NCI-H345 treated with DMSO at 0.1 percent for 48 hours (cell line): ENCODE results near the gene C2CD4A.

Source experiments
- DNase-seq: peaks from one replicate; lab custom pipeline; 2025; ENCODE audit not compliant: unreplicated experiment; lab: John Stamatoyannopoulos, UW

Gene C2CD4A

DNA sequence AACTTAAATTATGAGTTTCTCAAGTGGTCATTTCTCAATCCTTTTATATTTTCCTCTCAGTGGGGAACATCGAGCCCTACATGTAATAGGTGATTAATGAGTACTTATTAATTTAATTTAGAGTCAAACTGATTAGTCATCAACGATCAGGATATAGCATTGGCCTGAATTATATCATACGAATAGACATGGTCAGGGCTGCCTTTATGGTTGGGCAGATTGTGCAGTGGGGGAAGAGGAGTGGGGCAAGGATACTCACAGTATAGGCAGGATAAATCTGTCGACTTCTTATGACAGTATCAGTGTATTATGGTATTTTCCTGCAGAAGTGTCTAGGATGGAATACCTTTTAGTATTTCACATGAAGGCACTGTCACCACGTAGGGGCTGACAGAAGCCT lies 27.0 kb downstream of the C2CD4A start:
- DNase-seq = no peak

DNA sequence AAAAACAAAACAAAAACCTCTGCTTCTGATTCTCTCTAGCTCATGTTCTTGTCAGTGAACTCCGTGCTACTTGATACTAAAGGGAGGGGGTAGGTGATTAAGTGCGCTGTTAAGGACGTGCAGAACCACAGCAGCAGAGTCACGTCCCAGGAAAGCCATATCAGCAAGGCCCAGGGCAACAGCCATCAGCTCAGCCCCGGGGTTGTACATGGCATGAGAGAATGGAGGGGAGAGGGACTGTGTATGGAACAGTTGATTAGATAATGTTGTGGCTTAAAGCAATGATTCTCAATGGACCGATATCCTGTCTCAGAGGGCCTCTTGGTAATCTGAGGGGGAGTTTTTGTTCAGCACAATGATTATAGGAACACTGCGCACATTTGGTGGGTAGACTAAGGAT lies 27.6 kb downstream of the C2CD4A start:
- DNase-seq = no peak

DNA sequence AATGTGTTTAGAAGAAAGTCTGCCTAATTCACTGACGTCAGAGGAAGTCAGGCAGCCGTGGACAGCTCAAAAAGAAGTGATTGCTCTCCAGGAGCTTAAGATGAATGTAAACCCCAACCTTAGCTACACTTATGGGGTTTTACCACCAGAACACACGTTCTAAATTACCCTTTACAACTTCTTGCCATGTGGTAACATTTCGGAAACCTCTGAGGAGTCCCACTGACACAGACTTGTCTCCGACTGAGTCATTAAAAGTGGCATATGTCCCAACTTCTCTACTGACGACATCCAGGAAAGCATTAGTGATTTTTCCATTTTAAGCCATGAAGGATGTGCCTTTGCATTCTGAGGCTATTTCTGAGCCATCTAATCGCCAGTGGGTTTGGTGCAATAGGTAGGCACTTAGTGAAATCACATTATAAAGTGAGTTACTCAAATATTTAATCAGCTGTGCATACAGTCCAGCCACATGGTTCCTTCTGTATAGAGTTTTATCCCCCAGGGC lies 32.4 kb downstream of the C2CD4A start:
- DNase-seq = peak; percentile 4

DNA sequence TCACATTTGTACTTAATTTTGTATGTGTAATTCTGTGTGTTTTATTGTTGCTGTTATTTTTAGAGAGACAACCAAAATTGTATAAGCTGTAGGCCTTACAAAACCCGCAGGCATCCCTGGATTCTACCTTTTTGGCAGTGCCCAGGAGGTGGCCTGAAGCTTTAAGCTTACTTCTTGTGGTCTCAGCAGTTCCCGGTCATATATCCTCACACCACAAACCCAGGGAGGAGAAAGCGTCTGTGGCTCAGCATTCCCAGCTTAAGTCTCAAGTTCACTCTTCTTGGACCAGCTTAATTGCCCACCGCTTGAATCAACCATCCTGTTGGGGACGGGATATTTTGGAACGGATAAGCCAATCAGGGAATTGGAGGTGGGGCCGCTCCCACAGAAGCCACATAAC lies 36.7 kb downstream of the C2CD4A start:
- no peak for DNase-seq

DNA sequence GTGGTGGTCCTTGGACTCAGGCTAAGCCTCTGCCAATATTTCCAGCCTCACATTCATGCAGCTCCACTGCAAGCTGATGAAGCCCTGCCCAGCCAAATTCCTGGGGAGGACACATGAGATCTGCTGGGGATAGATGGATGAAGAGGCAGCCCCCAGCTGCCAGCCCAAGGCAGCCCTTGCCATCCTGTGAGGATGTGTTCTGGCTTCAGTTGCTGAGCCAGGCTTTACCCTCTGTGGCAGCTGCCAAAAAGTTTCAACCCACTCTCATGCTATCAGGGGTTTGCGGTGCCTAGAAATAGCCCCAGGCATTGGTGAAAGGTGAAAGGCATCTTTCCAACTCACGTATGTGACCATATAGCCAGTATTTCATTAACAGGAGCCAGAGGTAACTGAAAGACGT lies 37.6 kb downstream of the C2CD4A start:
- no peak for DNase-seq

DNA sequence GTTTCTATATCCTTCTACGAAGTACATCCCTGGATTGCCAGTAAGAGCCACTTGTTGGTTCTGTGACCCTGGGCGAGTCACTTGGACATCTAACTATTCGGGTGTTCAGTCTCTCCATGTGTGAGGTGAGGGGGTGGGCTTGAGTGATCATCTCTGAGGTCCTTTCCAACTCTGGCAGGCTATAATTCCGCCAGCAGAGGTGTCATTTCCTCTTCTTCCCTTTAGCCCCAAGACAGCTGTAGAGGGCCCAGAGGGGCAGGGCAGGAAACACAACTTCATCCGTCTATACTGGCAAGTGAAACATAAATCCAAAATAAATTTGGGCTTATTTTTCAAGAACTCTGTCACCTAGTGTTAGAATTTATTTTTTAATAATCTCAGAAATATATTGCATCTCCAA lies 38.1 kb downstream of the C2CD4A start:
- DNase-seq = no peak

DNA sequence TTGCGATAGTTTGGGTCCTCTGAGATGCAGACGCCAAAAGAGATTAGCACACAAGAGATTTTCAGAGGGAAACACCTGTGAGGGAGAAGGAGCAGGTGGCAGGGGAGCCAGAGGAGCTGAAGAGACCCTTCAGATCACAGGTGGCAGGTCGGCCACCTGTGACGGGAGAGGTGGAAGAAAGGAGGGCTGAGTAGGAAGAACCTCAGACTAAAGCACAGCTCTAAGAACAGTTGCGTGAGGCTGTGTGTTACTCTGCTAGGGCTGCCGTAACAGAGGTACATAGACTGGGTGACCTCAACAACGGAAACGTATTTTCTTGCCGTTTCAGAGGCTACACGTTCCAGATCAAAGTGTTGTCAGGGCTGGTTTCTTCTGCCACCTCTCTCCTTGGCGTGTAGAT lies 38.5 kb downstream of the C2CD4A start:
- no peak for DNase-seq

DNA sequence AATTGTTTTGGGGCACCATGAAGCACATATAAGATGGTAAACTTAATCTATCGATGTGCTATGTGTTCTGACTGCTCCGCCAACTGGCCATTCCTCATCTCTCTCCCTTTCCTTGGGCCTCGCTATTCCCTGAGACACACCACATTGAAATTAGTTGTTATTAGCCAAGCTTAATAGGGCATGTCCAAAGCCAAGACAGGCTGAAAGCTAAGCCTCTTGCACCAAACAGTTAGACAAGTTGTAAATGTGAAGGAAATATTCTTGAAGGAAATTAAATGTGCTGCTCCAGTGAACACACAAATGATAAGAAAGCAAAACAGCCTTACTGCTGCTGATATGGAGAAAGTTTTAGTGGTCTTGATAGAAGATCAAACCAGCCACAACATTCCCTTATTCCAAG lies 39.3 kb downstream of the C2CD4A start:
- DNase-seq = no peak

DNA sequence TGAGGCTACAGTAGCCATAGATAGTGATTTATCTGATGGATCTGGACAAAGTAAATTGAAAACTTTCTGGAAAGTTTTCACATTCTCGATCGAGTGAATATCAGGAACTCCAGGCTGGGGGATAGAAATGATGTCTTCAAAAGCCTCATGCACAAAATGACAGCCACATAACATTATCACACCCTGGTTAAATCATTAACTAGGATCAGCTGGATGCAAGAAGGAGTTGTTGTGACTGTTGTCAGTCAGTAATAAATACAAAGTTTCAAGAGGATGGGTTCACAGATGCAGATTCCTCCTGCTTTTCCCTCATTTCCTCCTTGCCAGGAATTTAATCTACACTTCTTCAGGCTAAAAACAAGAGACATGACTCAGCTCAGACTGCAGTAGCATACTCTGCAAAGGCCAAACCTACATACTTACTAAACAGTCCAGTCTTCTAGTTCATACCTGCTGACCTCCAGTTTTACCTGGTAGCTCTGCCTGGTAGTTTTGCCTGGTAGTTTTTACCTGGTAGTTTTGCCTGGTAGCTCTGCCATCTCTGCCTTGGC lies 40.9 kb downstream of the C2CD4A start:
- no peak for DNase-seq

DNA sequence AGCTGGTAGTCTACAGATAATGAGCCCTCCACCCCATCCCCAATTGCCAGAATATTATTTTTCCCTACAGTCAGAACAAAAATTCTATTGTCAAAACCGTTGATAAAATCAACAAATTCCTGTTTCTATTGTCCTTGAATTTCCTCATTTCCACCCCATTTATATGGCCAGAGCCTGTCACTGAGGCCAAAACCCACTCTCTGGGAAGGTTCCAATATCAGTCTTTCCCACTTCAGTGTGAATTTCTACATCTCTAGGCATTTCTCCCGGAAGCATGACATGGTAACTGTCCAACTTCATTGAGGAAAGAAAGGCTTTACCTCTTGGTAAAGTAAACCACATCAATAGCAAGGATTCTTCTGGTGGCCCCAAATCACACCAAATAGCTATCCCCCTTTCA lies 41.6 kb downstream of the C2CD4A start:
- no peak for DNase-seq

DNA sequence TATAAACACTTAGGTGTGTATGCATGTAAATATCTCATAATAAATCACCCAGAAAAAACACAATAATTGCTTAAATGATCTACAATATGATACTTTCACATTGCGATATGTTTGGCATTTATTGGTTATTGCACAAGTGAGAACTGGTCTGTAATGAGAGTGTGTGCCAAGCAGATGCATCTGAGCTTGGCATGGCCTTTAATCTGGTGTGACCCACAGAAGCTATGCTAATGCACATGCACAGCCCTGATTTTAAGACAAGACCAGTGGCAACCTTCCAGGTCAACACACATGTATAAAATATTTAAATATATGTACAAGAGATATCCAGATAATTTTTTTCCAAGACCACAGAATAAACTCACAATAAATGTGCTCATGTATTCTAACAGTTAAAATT lies 42.7 kb downstream of the C2CD4A start:
- DNase-seq = no peak

DNA sequence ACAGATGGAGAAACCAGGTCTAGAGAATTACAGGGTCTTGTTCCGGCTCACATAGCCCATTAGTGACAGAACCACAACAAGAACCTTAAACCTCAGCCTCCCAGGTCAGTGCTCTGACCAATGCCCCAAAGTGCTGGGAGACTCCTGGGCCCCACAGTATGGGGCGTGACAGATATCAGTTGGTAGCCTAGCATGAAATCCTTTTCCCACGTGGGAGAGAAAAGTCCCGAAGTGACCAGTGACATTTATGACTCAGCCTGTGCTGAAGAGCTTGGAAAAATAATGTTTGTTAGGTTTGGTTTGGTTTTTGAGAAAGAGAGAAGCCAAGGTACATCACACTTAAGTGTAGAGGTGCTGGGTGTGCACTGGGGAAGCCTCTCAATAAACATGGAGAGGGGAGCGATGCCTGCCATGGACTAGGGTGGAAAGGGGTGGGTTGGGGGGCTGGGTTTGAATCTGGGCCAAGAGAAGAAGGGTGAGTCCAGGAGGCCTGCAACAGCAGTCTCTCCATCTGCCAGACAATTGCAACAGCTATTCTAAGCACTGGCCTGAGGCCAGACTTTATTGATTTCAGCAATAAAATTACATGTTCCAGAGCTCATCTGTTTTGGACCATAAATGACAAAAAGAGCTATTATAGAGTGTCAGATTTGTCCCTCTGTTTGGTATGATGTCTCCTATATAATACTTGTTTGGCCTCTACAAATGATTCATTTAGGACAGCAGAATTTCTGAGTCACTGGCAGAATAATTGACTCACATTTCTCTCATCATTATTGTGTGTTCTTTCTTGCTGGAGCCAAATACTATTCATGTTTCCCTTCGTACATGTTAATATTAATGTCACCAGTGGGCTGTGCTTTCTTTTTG lies 43.4 kb downstream of the C2CD4A start:
- peak; percentile 65 for DNase-seq

DNA sequence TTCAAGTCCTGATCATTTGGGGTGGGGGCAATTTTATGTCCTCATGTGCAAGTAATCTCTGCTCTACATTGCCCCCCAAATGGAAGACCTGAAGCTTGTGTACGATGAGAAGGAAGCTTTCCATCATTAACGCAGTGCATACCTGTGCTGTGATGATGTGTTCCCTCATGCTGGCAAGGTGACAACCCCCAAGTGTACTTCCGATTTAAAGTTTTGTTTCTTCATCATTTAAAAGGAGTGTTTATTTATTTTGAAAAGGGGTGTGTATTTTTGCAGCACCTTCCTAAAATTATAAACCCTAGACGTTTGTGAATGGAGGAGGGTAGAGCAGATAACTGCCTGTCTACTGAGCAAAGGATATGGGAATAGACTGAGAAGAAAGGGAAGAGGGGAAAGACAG lies 45.3 kb downstream of the C2CD4A start:
- DNase-seq = no peak

DNA sequence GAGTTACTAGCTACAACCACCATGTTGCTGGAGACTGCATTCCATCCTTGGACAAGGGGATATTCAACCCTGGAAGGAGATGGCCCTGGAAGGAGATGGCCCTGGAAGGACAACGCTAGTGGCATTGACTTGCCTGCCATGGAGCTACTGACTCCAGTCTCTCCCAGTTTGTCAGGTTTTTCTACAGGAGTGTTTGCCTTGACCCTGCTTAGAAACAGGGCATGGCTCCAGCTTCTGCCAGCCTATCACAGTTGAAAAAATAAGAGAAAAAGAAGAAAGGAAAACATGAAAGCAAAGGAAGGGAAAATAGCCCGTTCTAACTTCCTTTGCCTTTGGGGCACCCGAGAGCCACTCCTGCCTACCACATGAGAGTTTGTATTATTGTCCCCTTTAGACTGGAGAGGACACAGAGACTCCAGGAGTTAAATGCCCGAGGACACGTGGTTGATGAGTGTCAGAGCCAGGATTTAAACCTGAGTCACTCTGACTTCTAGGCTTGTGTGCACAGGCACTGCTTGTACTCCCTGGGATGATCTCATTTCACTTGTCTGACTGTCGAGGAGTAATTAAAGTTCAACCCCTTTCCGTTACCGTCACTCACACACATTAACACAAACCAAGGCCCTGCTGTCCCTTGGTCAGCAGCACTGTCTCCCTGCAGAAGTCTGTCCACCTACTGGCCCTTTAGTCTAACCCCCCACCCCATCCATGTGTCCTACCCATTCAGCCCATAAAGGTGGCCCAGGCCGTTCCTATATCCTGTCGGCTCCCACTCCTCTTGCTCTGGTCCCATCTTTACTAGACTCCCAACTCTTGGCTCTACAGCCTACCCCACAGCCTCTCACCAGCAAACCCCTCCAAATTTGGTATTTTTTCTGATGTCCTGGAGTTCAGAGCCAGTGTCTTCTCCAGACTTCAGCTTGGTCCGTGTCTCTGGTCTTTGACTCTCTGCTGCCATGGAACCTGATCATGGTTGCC lies 46.1 kb downstream of the C2CD4A start:
- no peak for DNase-seq

DNA sequence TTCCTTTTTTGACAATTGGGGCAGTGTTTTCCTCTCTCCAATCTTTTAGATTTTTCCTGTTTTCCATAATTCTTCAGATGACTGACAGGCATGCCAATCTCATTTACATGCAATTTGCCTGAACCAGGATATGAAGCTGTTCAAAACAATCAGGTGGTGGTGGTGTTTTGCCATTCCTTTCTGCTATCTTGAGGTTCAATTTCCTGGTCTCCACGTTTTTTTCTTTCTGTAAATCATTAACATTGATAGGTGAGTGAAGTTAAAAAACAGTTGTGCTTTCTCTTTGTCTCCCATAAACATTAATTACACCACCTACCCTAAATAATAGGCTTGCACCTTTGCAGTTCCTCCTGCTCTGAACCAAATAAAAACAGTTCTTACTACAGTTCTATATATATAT lies 49.1 kb downstream of the C2CD4A start:
- no peak for DNase-seq

DNA sequence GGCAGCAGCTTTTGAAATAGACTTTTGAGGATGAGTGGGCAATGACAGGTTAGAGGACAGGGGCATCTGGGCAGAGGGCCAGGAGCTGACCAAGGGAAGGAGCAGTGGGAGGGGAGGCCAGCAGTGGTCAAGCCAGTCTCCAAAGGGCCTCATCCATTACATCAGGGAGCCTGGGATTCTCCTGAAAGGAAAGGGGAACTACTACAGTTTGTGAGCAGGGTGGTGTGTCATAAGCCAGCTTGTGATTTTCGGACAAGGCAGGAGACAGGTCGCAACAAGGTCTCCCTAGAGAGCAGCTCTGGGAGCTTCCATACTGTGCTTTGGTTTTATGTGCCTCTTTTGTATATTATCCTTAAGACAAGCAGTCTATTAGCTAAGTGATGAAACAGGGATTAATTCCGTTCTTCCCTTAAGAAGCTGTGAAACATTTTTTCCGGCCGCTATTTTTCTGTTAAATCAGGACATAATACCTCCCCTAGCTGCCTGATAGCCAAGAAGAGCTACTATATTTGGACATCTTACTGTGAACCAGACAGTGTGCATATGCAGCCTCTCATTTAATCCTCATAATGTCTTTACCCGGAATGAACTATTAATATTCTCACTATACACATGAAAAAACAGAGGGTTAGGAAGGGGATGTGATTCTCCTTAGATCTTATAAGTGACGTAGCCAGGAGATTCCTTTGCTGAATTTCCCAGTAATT lies 51.9 kb downstream of the C2CD4A start:
- DNase-seq = no peak

DNA sequence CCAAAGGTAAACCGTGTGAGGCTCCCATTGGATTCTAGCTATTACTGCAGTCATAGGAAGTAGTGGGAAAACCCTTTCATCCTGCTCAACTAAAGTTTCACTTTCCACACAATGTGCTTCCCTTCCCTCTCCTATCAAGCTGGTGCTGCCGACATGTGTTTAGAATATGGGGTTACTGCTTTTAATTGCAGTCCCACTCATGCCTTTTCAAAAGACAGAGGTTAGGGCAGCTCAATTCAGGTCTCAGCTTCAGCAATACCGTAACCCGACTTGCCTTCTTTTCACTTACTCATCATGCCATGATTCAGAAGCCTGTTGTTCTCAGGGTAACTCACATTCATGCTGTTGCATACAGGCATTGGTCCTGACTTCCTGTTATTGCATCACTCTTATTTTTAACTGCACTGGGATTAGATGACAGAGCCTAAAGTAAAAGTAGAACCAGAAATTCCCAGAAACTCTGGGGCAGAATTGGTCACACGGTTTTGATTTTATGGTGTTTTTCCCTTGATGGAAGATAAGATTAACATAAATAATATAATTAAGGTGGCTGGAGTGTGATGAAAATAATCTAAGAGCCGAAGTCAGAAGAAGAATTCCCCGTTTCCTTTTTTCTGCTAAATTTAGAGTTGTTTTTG lies 52.6 kb downstream of the C2CD4A start:
- DNase-seq = no peak

DNA sequence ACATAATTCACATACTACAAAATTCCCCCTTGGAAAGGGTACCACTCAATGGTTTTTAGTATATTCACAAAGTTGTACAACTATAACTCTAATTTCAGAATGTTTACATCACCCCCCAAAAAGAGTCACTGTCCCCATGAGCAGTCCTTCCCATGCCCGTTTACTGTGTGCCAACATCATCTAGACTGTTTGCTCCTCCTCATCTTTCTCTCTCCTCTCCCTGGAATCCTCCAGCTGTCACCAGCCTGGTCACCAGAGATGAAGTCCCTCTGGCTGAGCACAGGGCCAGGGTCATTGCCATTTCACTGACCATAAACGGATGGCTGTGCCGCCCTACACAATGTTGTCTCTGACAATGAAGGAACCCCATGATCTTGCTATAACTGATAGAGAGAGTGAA lies 53.1 kb downstream of the C2CD4A start:
- DNase-seq = no peak
